HL-60 (cell line): ENCODE measurements around the gene VAT1L.

ENCODE experiments used
- DNase-seq, 2 experiments: peaks; one replicate each; pipeline ENCODE4 v3.0.0-alpha.2; 2010 to 2020; ENCODE audit warnings: low read depth in 1 of 2, low spot score in 1 of 2
- H3K27ac ChIP-seq: fragments of 250-450 bp; sonication (Bioruptor Pico); replicated peaks from 2 replicates; pipeline ENCODE4 v1.5.1; 2020; ENCODE audit warnings: mild to moderate bottlenecking, moderate library complexity
- H3K27me3 ChIP-seq: fragments of 250-450 bp; sonication (Bioruptor Pico); 2 replicates; pipeline ENCODE4 v1.5.1; 2021; ENCODE audit warnings: mild to moderate bottlenecking, moderate library complexity; ENCODE audit not compliant: insufficient read depth, poor library complexity, severe bottlenecking
- H3K4me3 ChIP-seq: replicated peaks from 2 replicates; pipeline ENCODE4 v1.5.1; 2011; ENCODE audit warnings: mild to moderate bottlenecking, control low read depth, low read length; ENCODE audit not compliant: insufficient read depth
- GABPA ChIP-seq: IDR thresholded peaks from 2 replicates; pipeline ENCODE4 v1.6.1; 2012; ENCODE audit warnings: low read depth
- POLR2AphosphoS5 ChIP-seq: IDR thresholded peaks from 2 replicates; pipeline ENCODE4 v1.6.1; 2012; ENCODE audit warnings: low read depth
- REST ChIP-seq: IDR thresholded peaks from 2 replicates; pipeline ENCODE4 v1.6.1; 2012; ENCODE audit warnings: low read depth; ENCODE audit not compliant: insufficient replicate concordance
- SPI1 ChIP-seq: IDR thresholded peaks from 2 replicates; pipeline ENCODE4 v1.6.1; 2012; ENCODE audit warnings: low read depth, mild to moderate bottlenecking, borderline replicate concordance
- TF ChIP-seq, protein P1 (sequence below): IDR thresholded peaks from one replicate; pipeline ENCODE4 v1.5.1; 2011; ENCODE audit warnings: low read length, control low read depth, inconsistent platforms; ENCODE audit not compliant: insufficient read depth

VAT1L gene

GRCh38 chr16:77785373-77785764, 3.0 kb upstream of the VAT1L start:
- no peak overlapping the region for H3K4me3 ChIP-seq
- peaks cover 28% of the 10 kb centered on the region for H3K27me3 ChIP-seq
- TF ChIP-seq POLR2AphosphoS5: no peak
- no peak for TF ChIP-seq SPI1
- TF ChIP-seq GABPA: no peak
- no peak for TF ChIP-seq REST
- TF ChIP-seq, protein P1, sequence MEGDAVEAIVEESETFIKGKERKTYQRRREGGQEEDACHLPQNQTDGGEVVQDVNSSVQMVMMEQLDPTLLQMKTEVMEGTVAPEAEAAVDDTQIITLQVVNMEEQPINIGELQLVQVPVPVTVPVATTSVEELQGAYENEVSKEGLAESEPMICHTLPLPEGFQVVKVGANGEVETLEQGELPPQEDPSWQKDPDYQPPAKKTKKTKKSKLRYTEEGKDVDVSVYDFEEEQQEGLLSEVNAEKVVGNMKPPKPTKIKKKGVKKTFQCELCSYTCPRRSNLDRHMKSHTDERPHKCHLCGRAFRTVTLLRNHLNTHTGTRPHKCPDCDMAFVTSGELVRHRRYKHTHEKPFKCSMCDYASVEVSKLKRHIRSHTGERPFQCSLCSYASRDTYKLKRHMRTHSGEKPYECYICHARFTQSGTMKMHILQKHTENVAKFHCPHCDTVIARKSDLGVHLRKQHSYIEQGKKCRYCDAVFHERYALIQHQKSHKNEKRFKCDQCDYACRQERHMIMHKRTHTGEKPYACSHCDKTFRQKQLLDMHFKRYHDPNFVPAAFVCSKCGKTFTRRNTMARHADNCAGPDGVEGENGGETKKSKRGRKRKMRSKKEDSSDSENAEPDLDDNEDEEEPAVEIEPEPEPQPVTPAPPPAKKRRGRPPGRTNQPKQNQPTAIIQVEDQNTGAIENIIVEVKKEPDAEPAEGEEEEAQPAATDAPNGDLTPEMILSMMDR: no peak
- no peak overlapping the region for H3K27ac ChIP-seq
- no peak for DNase-seq

DNA sequence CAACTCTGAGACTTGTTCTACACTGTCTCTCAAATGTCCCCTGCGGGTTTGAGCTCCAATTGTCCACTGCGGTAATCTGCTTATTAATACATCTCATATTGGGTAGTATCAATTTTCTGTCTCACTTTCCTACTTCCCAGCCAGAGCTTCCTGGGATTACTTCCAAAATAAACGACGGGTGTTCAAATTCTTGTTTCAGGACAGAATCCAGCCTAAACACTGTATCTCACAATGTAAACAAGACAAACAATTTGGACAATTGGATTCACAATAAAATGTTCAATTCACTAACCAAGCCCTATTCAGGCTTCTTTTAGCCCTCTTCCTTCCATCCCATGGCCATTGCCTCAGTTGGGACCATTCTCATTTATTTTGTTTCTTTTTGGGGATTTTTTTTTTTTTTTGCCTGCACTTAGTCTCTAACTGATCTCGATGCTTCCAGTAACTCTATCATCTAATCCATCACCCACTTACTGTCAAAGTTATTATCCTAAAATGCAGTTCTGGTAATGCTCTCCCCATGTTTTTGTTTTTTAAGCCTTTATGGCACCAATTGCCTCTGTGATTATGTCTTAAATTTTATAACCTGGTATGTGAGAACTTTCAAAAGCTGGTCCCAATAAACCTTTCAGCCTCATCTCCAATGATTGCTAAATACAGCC, 2.0 kb upstream of the VAT1L start:
- Histone ChIP-seq H3K4me3 (no peak overlapping the region), H3K27ac (no peak overlapping the region), H3K27me3 (peaks cover 32% of the 10 kb centered on the region)
- DNase-seq: no peak
- no peak for TF ChIP-seq REST
- TF ChIP-seq, protein P1: no peak
- TF ChIP-seq SPI1: no peak
- no peak for TF ChIP-seq POLR2AphosphoS5
- no peak for TF ChIP-seq GABPA

DNA sequence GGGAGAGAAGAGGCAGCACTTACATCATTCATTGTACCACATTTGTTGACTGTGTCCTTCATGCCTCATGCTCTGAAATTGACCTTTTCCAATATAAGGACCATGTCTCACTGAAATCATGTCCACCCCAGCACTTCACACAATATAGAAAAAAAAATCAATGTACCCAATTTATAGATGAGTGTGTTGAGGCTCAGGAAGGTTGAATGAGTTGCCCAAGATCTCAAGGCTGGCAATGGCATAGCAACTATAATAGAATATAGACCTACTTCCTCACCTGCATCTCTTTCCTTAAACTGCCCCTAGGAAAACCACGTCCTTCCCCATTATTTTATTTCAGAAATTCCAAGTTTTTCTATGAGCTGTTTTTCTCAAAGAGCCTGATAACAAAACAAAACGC, 912 bp upstream of the VAT1L start:
- Histone ChIP-seq H3K27me3 (peaks cover 32% of the 10 kb centered on the region), H3K27ac (no peak overlapping the region), H3K4me3 (no peak overlapping the region)
- DNase-seq: no peak
- TF ChIP-seq REST (no peak), POLR2AphosphoS5 (no peak), SPI1 (no peak), GABPA (no peak)
- TF ChIP-seq, protein P1: no peak
